ENCODE data around the gene PAPSS2.
"Not testable (repeated sequence)": the region's sequence is repeated elsewhere in the genome, so short reads cannot be mapped to it uniquely, and the experiment has no call there.

PAPSS2 gene

DNA sequence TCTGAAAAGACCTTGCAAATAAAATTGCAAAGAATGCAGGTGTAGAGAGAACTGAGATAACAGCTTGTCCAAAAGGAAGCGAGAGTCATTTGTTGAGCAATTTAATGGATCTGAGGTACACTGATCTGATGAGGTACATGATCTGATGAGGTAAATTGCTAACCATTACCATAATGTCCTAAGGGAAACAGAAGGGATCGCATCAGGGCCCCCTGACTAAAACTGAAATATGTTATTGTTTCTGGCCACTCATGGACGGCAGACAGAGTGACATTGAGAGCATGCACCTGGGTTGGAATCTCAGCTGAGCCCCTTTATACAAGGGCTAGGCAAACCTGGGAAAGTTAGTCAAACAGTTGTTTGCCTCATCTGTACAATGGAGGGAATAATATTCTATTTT lies 15.8 kb upstream of the PAPSS2 start:
- no peak for DNase-seq

DNA sequence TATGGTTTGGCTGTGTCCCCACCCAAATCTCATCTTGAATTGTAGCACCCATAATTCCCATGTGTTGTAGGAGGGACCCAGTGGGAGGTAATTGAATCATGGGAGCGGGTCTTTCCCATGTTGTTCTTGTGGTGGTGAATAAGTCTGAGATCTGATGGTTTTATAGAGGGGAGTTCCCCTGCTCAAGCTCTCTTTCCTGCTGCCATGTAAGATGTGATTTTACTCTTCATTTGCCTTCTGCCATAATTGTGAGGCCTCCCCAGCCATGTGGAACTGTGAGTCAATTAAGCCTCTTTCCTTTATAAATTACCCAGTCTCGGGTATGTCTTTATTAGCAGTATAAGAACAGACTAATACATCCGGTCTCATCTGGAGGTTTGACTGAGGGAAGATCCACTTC lies 15.2 kb upstream of the PAPSS2 start:
- DNase-seq: not testable (repeated sequence)

DNA sequence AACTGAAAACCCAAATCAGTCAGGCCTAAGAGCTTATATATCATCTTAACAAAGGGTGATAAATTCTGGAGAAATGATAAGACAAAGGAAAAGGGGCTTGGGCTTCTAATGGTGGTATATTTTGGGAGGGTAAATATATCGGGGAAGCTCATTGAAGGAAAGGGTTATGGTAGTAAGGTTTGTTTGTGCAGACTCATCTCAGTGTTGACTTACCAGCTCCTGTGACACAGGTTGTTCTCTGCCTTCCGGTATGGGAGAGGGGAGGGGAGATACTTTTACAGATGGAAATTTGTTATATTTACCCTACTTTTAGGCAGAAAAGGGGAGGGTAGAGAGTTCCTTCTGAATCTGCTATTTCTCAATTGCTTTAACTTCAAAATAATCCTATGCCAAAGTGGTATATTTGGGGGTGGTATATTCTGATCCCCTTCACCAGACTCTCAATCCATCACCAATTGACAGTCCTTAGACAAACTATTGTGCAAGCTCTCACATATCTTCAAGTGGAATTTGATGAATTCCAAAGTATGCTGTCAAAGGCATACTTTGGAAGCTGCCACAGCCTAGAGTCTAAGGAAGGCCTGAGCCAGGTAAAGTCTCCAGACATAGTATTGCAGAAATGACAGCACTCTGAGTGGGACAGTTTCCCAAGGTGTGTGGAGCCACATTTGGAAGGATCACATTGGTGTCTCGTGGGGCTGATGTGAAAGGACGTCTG lies 13.3 kb upstream of the PAPSS2 start:
- no peak for DNase-seq

DNA sequence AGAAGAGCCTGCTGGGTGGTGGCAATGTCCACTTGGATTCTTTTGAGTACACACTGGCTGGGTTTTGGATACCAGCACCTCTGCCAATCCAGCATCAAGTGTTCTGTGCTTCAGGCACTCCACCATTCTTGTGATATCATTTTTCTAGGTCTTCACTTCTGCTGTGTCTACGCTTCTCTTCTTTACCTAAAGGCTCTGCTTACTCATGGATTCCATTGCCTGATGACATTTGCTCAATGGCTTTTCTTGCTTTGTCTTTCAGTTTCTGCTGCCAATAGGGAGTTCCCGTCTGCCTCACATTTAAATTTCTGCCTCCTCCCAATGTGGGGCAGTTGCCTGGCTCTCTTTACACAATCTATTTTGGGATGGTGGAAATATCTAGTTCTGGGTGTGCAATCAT lies 12.7 kb upstream of the PAPSS2 start:
- no peak for DNase-seq

DNA sequence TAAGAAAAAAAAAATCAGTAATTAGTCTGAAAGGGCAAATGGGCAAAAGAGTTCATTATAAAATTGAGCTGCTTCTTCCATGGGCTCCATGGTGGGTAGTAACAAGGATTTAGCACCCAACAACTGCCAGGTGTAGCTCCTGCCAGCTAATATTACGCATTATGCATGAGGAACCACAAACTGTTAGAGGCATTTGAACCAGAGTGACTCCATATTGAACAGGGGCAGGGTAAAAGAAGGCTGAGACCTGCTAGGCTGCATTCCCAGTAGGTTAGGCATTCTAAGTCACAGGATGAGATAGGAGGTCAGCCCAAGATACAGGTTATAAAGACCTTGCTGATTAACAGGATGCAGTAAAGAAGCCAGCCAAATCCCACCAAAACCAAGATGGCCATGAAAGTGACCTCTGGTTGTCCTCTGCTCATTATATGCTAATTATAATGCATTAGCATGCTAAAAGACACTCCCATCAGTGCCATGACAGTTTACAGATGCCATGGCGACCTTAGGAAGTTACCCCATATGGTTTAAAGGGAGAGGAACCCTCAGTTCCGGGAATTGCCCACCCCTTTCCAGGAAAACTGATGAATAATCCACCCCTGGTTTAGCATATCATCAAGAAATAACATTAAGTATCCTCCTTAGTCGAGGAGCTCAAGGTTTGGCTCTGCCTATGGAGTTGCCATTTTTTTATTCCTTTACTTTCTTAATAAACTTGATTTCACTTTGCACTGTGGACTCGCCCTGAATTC lies 8.7 kb upstream of the PAPSS2 start:
- DNase-seq: no peak

DNA sequence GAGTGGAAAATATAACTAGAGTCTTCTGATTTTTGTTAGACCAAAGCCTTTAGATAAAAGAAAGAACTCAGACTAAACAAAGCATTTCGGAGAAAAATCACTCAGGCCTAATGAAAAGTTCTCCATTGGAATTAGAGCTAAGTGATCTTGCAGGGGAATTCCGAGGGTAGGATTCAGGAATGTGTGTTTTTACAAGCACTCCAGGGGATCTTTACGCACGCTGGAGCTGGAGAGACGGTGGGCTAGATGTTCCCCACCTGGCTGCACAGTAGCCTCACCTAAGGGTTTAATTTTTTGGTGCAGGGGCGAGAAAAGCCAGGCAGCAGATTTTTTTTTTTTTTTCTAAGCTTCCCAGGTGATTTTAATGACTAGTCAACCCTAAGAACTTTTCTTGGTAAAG lies 7.9 kb upstream of the PAPSS2 start:
- DNase-seq: no peak

DNA sequence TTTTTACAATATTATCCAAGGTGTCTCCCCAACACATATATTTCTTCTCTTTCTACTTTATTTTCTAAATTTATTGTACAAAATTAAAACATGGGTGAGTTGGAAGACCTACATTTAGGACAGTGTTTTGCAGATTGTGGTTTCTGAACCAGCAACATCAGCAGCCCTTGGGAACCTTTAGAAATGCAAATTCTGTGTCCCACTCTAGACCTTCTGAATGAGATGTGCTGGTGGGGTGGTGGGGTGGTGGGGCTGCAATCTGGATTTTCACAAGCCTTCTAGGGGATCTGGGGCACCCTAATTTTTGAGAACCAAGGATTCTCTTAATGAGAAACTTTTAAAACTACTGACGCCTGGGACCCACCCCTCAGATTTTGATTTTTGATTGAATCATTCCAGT lies 7.4 kb upstream of the PAPSS2 start:
- no peak for DNase-seq

DNA sequence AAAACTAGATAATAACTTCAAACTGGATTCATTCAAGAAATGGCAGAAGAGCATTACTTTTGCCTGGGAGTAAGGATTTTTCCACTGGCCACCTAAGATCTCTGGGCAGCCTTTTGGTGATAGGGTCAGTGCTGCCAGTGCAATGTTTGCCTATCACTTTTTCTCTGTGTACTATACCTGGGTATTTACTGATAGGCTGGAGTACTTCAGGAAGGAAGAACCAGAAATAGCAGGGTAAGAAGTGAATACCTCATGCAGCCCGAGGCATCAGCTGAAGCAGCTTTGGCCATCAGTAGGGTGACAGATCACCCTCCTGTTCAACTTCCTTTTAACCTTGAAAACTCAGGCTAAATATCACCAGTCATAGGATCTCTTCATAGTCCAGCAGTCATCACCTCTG lies 5.5 kb upstream of the PAPSS2 start:
- DNase-seq: no peak

DNA sequence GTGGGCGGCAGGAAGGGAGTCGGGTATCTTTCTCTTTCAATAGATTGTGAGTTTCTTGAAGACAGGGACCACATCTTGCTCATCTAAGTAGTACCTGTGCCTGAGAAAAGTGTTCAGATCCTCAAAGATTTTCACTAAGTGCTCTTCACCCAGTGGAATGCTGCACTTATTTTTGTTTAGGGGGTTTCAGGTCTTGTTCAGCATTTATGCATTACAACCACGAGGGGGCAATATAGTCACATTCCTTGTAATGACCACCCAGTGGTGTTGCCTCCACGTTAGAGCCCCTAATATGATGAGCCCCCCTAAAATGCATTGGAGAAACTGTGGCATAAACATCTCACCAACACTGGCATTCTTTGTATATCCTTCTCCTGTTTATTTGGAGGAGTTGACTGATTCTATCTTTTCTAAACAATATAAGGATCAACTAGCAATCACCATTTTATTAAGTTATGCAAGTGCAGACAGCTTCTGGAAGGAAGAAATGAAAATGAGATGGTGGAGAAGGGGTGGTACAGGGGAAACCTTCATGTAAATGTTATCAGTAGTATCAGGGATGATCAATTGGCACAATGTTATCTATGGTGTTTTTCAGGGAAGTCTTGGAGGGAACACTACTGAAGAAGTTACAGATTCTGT lies 3.1 kb upstream of the PAPSS2 start:
- DNase-seq: no peak

DNA sequence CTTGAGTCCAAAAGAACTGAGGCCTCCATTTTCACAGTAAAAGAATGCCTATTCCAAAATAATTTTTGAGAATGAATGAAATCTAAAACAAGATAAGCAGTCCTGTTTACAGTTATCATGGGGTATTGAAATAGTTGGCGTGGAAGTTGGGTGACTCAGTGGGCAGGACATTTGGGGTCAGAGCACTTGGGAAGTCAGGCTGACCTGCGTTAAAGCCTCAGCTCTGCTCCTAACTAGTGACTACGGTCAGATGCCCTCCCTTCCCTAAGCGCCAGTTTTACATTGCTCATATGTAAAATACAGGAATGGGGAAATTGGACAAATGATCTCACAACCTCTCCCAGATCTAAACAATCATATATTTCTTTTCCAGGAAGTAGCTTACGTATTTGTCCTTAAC lies 2.3 kb upstream of the PAPSS2 start:
- DNase-seq: no peak

DNA sequence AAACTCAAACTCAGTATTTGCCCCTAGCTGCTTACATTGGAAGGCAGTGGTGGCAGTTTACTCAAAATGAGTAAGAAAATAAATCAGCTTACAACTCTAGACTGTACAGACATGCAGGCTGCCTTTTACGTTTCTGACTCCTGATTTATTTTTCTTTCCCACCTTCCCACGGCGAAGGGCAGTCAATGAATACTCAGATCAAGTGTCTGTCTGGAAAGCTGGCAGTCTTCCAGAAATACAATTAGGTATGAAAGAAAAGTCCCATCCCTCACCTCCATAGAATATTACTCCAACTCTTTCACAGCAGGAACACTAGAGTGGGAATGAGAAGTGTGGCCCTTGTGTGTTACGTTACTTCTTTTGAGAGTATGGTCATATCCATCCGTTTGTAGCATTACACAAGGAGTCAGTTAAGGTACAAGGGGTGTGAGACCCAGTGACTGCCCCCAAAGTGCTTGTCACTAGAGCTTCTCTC lies 1.3 kb upstream of the PAPSS2 start:
- DNase-seq: no peak

DNA sequence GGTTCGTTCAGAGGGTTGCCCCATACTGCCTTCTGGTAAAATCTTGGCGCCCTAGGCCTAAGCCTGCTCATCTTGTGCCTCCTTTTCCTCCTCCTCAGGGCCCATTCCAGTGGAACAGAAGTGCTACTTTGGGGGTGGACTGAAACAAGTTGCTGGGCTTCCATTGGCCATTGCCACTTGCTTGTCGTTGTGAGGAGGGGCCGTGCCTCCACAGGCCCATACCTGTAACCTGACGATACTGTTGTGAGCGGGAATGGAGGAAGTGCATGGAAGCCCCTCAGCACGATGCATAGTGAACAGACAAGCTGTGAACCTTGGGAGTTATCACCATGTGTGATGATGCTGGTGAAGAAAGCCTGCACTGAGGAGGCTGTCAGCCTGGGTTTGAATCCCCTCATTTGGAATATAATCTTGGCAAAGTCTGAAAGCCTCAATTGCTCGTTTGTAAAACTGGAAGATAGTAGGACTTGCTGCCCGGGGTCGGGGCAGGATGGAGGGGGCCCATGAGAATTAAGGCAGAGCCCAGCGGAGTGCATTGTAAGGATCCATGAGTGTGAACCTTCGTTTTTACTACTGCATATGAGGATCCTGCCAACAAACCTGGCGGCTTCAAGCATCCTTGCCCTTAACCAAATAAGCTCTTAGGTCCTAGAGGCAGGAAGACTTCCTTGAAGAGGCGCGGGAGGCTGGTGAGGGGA lies 671 bp upstream of the PAPSS2 start:
- DNase-seq: no peak

DNA sequence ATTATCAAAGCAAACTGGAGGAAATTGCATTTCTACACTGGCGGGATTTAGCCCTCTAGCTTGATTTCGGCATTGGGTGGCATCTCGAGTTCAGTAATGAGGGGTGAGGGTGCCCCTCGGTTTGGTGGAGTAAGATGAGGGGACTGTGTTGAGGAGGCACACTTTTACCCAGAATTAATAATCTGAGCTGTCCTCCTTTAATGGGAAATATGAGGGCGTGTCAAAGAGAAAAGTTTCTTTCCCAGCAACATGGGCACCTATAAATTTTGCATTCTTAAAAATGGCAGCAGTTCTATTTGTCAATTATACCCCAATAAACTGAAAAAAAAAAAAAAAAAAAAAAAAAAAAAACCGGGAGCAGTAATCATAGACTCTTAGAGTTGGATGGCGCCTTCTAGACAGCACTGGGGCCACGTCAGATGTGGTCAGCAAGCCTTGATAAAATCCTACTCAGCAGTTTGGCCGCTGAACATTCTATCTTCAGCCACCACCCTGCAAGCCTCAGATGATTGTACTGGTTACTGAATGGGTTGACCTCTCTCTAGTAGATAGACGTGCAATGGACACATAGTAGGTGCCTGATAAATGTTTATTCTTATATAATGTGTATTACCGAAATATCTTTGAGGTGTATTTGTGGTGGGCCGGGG lies 931 bp downstream of the PAPSS2 start:
- DNase-seq: no peak

DNA sequence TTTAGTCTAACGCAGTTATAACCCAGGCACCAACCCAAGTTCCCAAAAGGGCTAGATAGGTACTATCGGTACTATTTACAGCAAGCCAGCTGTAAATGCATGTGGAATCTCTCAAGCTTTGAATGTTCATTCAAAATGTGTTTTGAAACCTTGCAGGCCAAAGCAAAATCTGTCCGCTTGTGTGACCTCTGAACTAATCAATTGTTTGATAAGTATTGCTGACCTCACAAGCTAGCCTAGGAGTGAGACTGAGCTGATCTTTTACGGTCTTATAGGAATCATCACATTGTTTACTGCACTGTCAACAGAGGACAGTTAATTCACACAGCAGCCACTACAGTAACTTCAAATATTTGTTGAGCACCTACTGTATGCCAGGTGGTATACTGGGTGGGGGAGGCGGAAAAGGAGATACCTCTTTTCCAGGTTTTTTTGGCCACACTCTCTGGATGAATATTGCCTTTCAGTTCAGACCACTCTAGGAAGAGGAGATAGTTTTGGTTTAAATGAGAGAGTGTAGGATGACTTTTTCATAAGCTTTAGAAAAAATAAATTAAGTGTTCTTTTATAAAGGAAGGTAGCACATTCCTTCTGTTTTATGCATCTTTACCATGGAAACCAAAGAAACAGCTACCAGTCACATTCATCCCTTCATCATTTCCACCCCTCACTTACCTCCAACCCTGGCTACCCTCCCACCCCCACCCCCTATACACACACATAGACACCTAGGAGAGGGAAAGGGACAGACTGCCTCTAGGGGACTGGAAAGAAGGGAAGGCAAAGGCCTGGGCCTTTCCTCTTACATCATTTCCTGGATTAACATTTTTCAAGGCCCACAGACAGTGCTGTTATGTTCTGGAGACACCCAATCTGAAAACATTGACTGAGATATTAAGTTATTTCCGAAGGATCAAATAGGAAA lies 2.4 kb downstream of the PAPSS2 start:
- no peak for DNase-seq

DNA sequence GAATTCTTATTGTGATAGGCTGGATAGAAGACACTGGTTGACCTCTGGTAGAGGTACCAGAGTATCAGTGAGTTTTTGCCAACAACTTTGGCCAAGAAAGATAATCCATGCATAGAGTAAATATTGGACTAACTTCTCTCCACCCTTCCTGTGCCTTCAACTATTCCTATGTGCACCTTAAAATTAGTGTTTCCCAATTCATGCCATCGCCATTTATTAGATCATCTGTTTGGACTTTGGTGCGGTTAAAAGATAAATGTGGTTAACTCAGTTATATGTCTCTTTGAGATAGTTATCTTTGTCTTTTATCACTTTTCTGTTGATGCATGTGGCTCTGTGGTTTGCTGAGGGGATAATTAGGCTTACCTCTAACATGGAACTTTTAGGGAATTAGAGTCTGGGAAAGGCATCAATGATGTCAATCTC lies 4.6 kb downstream of the PAPSS2 start:
- no peak for DNase-seq

DNA sequence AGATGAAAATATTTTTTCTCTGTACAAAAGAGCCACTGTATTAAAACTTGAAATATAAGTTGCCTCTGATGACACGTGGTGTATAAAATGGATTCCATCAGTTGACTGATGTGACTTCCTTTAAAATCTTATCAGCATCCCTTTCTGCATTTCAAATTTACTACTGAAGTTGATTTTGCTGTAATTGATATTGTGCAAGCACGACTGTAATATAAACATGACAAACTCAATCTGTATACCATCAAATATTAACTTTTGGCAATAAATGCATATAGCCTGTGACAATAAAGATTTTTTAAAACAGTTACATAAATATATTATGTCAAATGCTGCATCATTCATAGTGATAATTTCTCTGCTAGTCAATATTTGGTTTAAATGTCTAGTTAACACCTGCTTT lies 7.8 kb downstream of the PAPSS2 start:
- no peak for DNase-seq

DNA sequence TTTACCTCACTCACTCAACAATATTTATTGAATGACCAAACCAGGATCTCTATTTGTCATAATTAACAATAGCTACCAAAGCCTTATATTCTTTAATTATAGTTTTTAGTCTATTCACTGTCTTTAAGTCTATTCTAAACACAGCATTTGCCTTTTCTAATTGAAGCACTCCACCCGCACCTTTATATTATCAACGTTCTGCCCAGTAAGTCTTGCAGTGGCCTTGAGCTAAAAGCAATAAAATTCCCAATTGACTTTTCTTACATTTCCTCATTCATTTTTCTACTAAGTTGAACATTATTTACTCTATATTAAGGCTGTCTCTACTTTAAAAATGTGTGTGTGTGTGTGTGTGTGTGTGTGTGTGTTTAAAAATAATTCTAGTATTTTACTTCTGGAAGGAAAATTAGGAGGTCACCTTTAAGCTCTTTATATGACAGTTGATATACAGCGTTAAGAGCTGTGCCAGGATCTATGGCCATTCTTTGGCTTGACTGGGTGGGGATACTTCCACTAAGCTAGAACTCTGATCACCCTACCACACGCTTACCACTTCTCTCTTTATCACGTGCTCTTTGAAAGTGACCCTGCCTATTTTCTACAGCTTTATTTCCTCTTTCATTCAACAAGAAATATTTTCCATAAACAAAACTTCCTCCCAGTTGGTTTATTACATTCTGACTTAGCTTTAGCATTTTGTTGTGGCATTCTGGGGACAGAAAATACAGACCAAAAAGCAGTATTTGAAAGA lies 8.8 kb downstream of the PAPSS2 start:
- no peak for DNase-seq

DNA sequence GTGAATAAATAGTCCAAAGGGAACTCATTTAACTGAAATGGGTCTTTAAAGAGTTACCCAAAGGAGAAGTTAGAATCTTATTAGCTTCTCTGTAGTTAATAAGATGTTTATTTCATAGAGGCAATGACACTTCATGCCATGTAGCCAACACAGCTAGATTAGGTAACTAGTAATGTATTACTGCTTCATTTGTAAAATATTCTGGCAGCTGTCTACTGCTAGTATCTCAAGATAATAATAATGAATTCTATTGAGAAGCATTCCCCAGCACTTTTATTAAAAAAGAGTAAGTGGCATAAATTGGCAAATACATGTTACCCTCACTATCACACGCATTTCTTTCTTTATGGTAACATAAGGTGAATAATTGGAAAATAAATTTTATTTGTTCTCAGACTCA lies 10.1 kb downstream of the PAPSS2 start:
- no peak for DNase-seq

DNA sequence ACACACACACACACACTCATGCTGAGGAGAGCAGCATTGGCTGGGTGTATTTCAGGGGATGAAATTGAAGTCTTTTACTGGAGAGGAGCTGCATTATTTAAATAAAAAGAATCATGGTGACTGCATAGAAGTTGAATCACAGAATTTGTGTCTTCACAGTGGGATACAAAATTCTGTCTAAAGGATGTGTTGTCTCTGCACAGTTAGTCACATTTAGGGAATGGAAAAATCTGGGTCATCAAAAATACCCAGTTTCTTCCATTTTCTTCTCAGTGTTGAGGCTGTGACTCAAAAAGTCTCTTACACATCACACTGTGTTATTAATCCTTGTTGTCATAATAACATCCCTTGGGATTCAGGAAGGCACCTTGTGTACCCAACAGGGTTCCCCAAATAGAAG lies 10.9 kb downstream of the PAPSS2 start:
- no peak for DNase-seq

DNA sequence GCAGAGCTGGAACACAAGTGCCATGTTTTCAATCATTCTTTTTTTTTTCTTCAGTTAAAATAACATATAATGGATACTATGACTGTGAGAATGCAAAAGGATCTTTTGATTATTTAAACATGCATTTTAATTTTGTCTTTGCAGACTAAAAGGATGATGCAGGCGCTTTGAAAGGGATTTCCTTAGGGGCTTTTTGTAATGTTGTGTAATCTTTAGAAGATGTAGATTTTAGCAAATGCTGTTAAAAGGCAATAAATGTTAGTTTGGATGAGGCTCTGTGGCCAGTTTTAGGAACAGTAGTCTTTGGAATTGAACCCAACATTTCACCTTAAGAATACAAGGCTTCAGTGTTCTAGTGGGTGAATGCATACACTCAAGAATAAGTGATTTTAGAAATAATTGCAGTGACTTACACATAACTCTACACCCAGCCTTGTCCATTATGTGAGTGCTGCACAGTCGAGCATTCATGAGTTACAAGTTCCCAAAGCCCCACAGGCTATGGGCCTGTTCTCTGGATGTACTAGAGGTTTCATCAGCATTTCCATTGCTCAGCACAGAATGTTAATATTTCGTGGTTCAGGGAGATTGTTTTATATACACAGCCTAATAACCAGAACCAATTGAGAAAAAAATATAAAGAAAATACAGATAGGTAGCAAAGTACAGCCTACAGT lies 11.6 kb downstream of the PAPSS2 start:
- no peak for DNase-seq

All from stimulated activated CD4-positive, alpha-beta T cell treated with anti-CD3 and anti-CD28 coated beads, Interleukin-4, amount 100 ng/mL, for 1 hour (primary cell).